ENCODE measurements around the gene PHOX2B.

DNA sequence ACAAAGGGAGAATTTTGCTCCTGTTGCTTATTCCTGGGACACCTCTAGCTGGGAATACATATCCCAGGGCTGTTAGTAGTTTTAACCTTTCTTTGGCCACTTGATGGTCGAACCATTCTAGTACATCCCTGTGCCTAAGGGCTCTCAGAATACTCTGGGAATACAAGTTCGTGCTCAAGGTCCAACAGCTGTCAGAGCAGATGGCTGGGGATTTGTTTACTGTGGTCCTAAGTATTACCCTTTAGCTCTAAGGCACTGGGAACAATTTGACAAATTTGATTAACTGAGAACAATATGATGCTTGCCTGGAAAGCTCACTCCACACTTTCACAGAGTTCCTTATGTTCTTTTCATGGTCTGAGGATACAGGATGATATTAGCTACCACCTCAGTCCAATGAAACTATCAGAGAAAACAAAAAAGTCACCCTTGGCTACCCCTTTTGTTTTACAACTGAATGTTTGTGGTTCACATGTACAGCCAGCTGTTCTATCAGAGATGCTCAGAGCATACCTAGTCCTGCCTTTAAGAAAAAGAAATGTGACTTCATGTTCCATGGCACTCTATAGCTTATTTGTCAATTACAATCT is 47.4 kb upstream of the PHOX2B start:
- TF ChIP-seq, protein P1, sequence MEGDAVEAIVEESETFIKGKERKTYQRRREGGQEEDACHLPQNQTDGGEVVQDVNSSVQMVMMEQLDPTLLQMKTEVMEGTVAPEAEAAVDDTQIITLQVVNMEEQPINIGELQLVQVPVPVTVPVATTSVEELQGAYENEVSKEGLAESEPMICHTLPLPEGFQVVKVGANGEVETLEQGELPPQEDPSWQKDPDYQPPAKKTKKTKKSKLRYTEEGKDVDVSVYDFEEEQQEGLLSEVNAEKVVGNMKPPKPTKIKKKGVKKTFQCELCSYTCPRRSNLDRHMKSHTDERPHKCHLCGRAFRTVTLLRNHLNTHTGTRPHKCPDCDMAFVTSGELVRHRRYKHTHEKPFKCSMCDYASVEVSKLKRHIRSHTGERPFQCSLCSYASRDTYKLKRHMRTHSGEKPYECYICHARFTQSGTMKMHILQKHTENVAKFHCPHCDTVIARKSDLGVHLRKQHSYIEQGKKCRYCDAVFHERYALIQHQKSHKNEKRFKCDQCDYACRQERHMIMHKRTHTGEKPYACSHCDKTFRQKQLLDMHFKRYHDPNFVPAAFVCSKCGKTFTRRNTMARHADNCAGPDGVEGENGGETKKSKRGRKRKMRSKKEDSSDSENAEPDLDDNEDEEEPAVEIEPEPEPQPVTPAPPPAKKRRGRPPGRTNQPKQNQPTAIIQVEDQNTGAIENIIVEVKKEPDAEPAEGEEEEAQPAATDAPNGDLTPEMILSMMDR (IDR thresholded peaks at IDR 0.05), result no peak
- TF ChIP-seq POLR2A (IDR thresholded peaks at IDR 0.05), result no peak
